COLO668 (cell line): Measurements from ENCODE around the gene STX7.

ENCODE experiments used
- DNase-seq: peaks from one replicate; lab custom pipeline; 2025; ENCODE audit not compliant: unreplicated experiment; lab: John Stamatoyannopoulos, UW

Gene STX7

GRCh38 chr6:132478266-132478665 lies 34.6 kb downstream of the STX7 start:
- DNase-seq, result no peak

DNA sequence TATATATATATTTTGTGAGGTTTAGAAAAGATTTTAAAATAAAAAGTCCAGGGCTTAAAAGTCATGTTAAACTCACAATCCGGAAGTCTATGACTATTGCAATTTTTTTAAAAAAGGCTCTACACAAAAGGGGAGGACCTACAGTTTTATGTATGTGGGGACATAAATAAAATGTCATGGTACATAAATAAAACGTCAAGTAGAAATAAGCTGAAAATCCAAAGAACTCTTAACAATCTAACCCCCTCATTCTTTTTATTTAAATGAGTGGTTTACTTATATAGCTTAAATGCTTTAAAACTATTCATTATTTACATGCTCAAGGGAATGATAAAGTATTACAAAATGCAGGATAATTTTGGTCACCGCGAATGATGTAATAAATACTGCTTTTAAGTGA lies 36.2 kb downstream of the STX7 start:
- no peak for DNase-seq

- no peak for DNase-seq
Measured at GRCh38 chr6:132475925-132476324, 37.0 kb downstream of the STX7 start.

GRCh38 chr6:132471787-132472186 lies 41.1 kb downstream of the STX7 start:
- DNase-seq, result no peak

- no peak for DNase-seq
Measured at GRCh38 chr6:132466952-132467351, 46.0 kb downstream of the STX7 start.

- no peak for DNase-seq
Measured at GRCh38 chr6:132465530-132466485, 47.1 kb downstream of the STX7 start.

- no peak for DNase-seq
Measured at GRCh38 chr6:132464538-132465256, 48.2 kb downstream of the STX7 start.

- no peak for DNase-seq
Measured at GRCh38 chr6:132461958-132462357, 51.0 kb downstream of the STX7 start.

DNA sequence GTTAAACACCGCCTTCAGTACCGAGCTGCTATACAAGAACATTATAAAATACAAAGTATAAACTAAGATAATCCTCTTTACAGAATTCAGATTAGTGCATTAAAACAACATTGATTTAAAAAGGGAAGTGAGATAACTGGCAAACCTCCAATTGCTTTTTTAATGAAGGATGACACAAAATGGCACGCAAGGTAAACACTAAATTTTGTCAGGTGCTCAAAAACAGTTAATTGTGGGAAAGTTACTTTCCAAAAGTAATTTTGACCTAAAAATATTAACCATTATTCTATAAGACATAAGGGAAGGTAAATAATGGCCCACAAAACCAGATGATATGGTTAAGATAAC lies 53.3 kb downstream of the STX7 start:
- DNase-seq, result no peak

GRCh38 chr6:132458887-132459604 lies 53.9 kb downstream of the STX7 start:
- no peak for DNase-seq

GRCh38 chr6:132456700-132457143 lies 56.2 kb downstream of the STX7 start:
- no peak for DNase-seq

GRCh38 chr6:132446855-132447241 lies 66.1 kb downstream of the STX7 start:
- DNase-seq, result no peak

DNA sequence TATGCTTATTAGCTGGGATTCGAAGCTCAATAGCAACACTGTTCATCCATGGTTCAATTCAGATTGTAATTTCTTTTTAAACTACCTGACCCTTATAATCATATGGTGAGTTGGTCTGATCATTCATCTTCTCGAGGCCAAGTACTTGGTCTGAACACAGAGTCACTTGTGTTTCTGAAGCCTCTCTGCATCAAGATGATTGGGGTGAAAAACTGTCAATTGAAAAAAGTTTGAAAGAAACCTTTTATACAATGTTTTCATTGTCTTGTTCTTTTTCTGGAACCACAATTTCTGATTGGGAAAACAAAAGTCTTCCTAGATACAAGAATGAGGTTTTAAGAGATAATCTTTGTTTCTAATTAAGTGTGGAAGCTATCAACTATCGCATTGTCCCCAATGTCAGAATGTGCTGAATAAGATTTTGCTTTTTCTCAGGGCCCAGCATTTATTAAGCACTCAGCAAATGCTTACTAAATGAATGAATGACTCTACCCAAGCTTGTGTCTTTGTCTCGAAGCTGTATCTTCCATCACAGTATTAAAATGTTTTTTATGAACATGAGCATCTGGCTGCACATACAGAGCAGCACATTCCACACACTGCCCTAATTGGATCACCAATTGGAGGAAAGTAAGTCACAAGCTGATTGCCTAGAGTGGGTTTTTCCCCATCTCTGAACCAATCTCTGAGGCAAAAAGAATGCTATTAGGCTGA lies 66.6 kb downstream of the STX7 start:
- no peak for DNase-seq

GRCh38 chr6:132445201-132445951 lies 67.5 kb downstream of the STX7 start:
- DNase-seq, result no peak

DNA sequence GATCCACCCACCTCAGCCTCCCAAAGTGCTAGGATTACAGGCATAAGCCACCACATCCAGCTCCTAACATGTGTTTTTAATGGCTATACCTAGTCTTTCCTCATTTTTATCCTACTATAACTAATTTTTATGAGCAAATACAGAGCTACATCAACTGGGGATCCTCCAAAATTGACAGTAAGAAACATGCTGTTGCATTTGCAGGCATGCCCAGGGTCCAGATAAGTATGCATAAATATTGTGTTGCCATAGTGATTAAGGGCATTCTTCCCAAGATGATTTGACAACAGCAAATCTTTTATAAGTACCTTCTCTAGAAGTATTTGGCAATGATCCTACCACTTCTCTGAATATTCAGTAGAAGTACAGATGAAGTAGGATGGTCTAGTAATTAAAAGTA lies 69.7 kb downstream of the STX7 start:
- DNase-seq, result no peak

DNA sequence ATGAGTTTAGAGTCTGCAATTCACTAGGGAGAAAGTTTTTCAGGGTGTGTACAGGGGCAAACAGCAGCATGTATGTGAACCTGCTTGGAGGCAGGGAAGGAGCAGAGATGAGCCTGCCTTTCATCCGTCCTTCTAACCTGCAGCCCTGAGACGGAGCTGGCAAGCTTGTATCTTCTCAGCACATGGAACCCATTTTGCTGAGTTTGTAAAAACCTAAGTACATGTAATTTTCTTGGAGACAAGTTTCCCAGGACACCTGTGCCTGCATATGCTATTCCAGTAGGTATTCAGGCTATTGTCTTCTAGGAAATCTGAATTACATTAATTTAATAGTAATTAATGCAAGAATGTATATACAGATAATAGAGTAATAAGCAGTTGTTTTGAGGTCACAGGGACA lies 82.8 kb downstream of the STX7 start:
- no peak for DNase-seq

DNA sequence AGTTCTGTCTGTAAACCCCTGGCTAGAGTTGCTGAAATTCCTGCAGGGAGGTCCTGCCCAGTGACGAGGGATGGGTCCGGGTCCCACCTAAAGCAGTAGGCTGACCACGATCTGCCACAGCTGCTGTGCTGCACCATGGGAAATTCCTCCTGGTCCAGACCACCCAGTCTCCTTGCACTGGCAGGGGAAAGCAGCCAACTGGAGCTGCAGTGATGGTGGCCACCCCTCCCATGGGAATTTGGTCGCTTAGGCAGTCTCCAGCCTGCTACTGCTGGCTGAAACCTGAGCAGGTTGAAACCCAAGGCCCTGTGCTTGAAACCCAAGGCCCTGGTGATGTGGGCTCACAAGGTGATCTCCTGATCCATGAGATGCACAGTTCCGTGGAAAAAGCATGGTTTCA lies 87.7 kb downstream of the STX7 start:
- no peak for DNase-seq

DNA sequence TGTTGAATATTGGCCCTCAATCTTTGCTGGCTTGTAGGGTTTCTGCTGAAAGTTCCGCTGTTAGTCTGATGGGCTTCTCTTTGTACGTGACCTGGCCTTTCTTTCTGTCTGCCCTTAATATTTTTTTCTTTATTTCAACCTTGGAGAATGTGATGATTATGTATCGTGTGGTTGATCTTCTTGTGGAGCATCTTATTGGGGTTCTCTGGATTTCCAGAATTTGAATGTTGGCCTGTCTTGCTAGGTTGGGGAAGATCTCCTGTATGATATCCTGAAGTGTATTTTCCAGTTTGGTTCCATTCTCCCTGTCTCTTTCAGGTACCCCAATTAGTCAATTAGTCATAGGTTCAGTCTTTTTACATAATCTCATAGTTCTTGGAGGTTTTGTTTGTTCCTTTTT lies 89.1 kb downstream of the STX7 start:
- no peak for DNase-seq

DNA sequence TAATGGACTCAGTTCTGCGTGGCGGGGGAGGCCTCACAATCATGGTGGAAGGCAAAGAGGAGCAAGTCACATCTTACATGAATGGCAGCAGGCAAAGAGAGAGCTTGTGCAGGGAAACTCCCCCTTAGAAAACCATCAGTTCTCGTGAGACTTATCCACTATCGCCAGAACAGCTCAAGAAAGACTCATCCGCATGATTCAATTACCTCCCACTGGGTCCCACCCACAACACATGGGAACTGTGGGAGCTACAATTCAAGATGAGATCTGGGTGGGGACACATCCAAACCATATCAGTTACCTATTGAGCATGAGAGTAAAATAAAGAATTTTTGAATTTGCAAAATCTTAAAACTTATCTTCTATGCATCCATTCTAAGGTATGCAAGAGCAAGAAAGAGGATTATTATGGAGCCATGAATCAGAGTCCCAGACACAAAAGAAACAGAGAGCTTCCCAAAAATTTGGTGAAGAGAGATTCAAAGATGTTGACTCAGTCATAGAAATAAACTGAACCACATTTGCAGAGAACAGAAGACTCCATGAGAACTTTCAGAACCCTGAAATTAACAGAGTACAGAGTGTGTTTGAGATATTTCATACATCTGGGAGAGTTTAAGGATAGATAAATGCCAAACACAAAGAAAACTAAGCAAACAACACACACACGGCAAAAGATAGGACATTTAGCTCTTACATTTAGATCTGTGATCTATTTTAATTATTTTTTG lies 94.5 kb downstream of the STX7 start:
- DNase-seq, result no peak

GRCh38 chr6:132414761-132415160 lies 98.2 kb downstream of the STX7 start:
- no peak for DNase-seq
